Activated T-cell treated with anti-CD3 and anti-CD28 coated beads, Interleukin-2, amount 50 U/mL, for 4 hours (primary cell): ENCODE results near the gene EGLN2. TPM values are rescaled to one million over a fixed set of nuclear protein-coding genes. Genes with fewer than 3 reads are reported as not detected.
A peak's percentile ranks its signal among the peaks of the same experiment; 100 is the strongest.
"Not testable (repeated sequence)": the region's sequence is repeated elsewhere in the genome, so short reads cannot be mapped to it uniquely, and the experiment has no call there.

Experiments
- ATAC-seq, 2 donors: fragments of 200-7000 bp; cut with Tn5 transposase; one replicate each; pipeline ENCODE4 v1.10.0; 2021
- DNase-seq: peaks from one replicate; pipeline ENCODE4 v3.0.0-alpha.2; 2020
- H3K27me3 Mint-ChIP-seq: one replicate; pipeline ENCODE4 v1.8.0; 2021; ENCODE audit warnings: low read depth, mixed read lengths
- H3K36me3 Mint-ChIP-seq: one replicate; pipeline ENCODE4 v1.8.0; 2022; ENCODE audit warnings: mixed read lengths; ENCODE audit not compliant: insufficient read depth
- H3K4me1 Mint-ChIP-seq: one replicate; pipeline ENCODE4 v1.8.0; 2021; ENCODE audit warnings: low read depth, mixed read lengths
- H3K4me3 Mint-ChIP-seq: one replicate; pipeline ENCODE4 v1.8.0; 2021; ENCODE audit warnings: mild to moderate bottlenecking, moderate library complexity, mixed read lengths
- H3K9me3 Mint-ChIP-seq: one replicate; pipeline ENCODE4 v1.8.0; 2021; ENCODE audit warnings: mixed read lengths
- total RNA-seq, 3 donors: library from RNA; stranded (reverse); gene quantifications; one replicate each; pipeline ENCODE4 v1.2.1, GENCODE V29; 2021

EGLN2 gene
- total RNA-seq, 3 donors from 2014 or later = 86.3 to 95.4 (median 89.4) TPM

- DNase-seq = no peak
Measured at GRCh38 chr19:40803170-40803856, 4.3 kb downstream of the EGLN2 start.

GRCh38 chr19:40803857-40804782 lies 5.1 kb downstream of the EGLN2 start:
- peaks cover 27% of the 10 kb centered on the region for H3K36me3 Mint-ChIP-seq
- no peaks in the 10 kb centered on the region for H3K9me3 Mint-ChIP-seq
- H3K27me3 Mint-ChIP-seq = no peaks in the 10 kb centered on the region

More at GRCh38 chr19:40803170-40803856, 4.3 kb downstream of the EGLN2 start:
- no peak for ATAC-seq
- peak overlapping the region; percentile 89 for H3K4me3 Mint-ChIP-seq
- no peaks in the 10 kb centered on the region for H3K9me3 Mint-ChIP-seq
- peaks cover 26% of the 10 kb centered on the region for H3K36me3 Mint-ChIP-seq
- no peaks in the 10 kb centered on the region for H3K27me3 Mint-ChIP-seq
- peaks cover 86% of the 10 kb centered on the region for H3K4me1 Mint-ChIP-seq

DNA sequence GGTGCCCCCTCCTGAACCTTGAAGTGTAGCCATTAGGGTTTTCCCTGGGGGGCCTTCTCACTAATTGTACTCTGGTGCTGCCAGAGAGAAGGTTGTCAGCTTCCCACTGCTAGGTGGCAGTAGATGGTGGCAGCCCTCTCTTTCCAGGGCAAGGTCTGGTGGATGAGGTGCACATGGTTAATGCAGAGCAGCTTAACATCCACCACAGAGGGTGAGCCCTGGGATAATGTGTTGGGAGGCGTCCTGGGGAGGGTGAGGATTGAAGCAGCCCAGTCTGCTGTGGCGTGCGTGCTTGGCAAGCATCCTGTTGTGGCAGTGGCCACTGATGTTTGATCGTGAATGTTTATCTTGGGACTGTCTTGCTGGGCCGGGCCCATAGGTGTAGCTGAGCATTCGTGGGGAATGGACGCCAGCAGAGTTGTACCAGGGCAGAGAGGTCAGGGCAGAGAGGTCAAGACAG lies 5.8 kb downstream of the EGLN2 start:
- Mint-ChIP-seq H3K4me3 (peak overlapping the region; percentile 60), H3K9me3 (no peaks in the 10 kb centered on the region), H3K4me1 (peaks cover 86% of the 10 kb centered on the region), H3K36me3 (peaks cover 27% of the 10 kb centered on the region), H3K27me3 (no peaks in the 10 kb centered on the region)
- ATAC-seq (no peak), DNase-seq (no peak)

More at GRCh38 chr19:40803857-40804782, 5.1 kb downstream of the EGLN2 start:
- H3K4me3 Mint-ChIP-seq = peak overlapping the region; percentile 89
- DNase-seq = peak; percentile 28
- H3K4me1 Mint-ChIP-seq = peaks cover 86% of the 10 kb centered on the region
- peak; percentile 25 to 30 for ATAC-seq

DNA sequence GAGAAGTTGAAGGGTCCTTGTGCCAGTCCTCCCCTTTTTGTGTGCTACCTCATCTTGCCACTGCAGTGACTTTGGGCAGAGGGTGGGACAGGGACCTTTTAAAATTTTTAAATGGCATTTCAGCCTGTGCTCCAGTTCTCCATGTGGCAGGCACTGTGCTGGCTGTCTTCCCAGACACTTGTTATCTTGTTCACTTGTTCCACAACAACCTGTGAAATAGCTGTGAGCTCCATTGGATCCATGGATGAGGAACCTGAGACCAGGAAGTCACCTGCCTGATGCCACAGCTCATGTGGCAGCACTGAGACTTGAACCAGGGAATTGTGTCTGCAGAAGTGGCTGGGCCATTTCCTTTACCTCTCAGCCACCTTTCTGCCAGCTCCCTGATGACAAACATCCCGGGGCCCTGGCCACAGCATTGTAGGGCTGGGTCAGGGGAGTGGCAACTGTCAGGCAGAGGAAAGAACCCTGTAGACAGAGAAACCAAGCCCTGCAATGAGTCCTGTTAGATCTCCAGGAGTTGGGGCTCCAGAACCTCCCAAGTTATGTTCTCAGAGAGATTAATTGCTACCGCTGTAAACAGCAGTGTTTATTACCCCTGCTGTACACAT lies 6.4 kb downstream of the EGLN2 start:
- H3K4me3 Mint-ChIP-seq = peak overlapping the region; percentile 60
- no peaks in the 10 kb centered on the region for H3K27me3 Mint-ChIP-seq
- H3K36me3 Mint-ChIP-seq = peaks cover 27% of the 10 kb centered on the region
- H3K4me1 Mint-ChIP-seq = peaks cover 87% of the 10 kb centered on the region
- DNase-seq (peak; percentile 30), ATAC-seq (no peak)
- H3K9me3 Mint-ChIP-seq = no peaks in the 10 kb centered on the region

- Mint-ChIP-seq H3K4me3 (peak overlapping the region; percentile 77), H3K4me1 (peaks cover 84% of the 10 kb centered on the region), H3K36me3 (peaks cover 21% of the 10 kb centered on the region), H3K27me3 (no peaks in the 10 kb centered on the region), H3K9me3 (no peaks in the 10 kb centered on the region)
- DNase-seq (peak; percentile 74), ATAC-seq (peak; percentile 55 to 59)
Measured at GRCh38 chr19:40806423-40807146, 7.6 kb downstream of the EGLN2 start.

GRCh38 chr19:40807147-40808020 lies 8.4 kb downstream of the EGLN2 start:
- Mint-ChIP-seq H3K4me1 (peaks cover 84% of the 10 kb centered on the region), H3K27me3 (no peaks in the 10 kb centered on the region), H3K36me3 (peaks cover 15% of the 10 kb centered on the region), H3K9me3 (no peaks in the 10 kb centered on the region), H3K4me3 (peak overlapping the region; percentile 77)
- no peak for DNase-seq
- no peak for ATAC-seq

- peaks cover 14% of the 10 kb centered on the region for H3K36me3 Mint-ChIP-seq
- H3K4me3 Mint-ChIP-seq = no peak overlapping the region
- peaks cover 84% of the 10 kb centered on the region for H3K4me1 Mint-ChIP-seq
- DNase-seq (no peak), ATAC-seq (no peak)
- H3K9me3 Mint-ChIP-seq = no peaks in the 10 kb centered on the region
- H3K27me3 Mint-ChIP-seq = no peaks in the 10 kb centered on the region
Measured at GRCh38 chr19:40808021-40808325, 9.0 kb downstream of the EGLN2 start.

DNA sequence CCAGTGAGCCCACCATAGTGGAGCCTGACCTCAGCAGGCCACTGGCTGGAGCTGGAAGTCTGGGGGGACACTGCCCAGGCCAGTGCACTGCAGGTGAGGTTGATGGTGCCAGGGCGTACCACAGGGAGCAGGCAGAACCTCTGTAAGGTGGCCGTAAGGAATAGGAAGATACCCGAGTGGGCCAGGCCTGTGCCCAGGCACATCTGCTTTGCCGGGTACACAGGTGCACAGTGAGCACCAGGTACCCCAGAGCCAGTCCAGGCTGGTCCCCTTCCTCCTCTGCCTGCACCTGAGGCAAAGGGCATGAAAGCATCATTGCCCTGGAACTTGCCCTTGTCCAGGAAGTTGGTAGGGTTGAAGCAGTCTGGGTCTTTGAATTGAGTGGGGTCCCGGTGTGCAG lies 9.5 kb downstream of the EGLN2 start:
- peaks cover 80% of the 10 kb centered on the region for H3K4me1 Mint-ChIP-seq
- ATAC-seq = no peak
- peaks cover 14% of the 10 kb centered on the region for H3K36me3 Mint-ChIP-seq
- H3K4me3 Mint-ChIP-seq = no peak overlapping the region
- H3K27me3 Mint-ChIP-seq = no peaks in the 10 kb centered on the region
- no peak for DNase-seq
- no peaks in the 10 kb centered on the region for H3K9me3 Mint-ChIP-seq

- ATAC-seq (no peak), DNase-seq (no peak)
- Mint-ChIP-seq H3K4me1 (peaks cover 72% of the 10 kb centered on the region), H3K36me3 (peaks cover 12% of the 10 kb centered on the region), H3K27me3 (no peaks in the 10 kb centered on the region), H3K4me3 (peak overlapping the region; percentile 49), H3K9me3 (no peaks in the 10 kb centered on the region)
Measured at GRCh38 chr19:40809358-40810086, 10.5 kb downstream of the EGLN2 start.

GRCh38 chr19:40810160-40810559 lies 11.2 kb downstream of the EGLN2 start:
- Mint-ChIP-seq H3K36me3 (peaks cover 12% of the 10 kb centered on the region), H3K4me1 (peaks cover 66% of the 10 kb centered on the region), H3K27me3 (no peaks in the 10 kb centered on the region), H3K4me3 (peak overlapping the region; percentile 49), H3K9me3 (no peaks in the 10 kb centered on the region)
- DNase-seq (no peak), ATAC-seq (no peak)

GRCh38 chr19:40810649-40811408 lies 11.8 kb downstream of the EGLN2 start:
- H3K36me3 Mint-ChIP-seq = peaks cover 12% of the 10 kb centered on the region
- H3K9me3 Mint-ChIP-seq, DNase-seq, H3K27me3 Mint-ChIP-seq: not testable (repeated sequence)
- peak; percentile 83 to 86 for ATAC-seq
- H3K4me3 Mint-ChIP-seq = peak overlapping the region; percentile 87
- H3K4me1 Mint-ChIP-seq = peaks cover 59% of the 10 kb centered on the region
